HG03025 (cell line): ENCODE results near the gene TECR.
"Not testable (repeated sequence)": the region's sequence is repeated elsewhere in the genome, so short reads cannot be mapped to it uniquely, and the experiment has no call there.

Experiments
- ATAC-seq: cut with Tn5 transposase; IDR thresholded peaks from one replicate; pipeline ENCODE4 v1.9.1; 2021; ENCODE audit warnings: mild to moderate bottlenecking, moderate library complexity; ENCODE audit not compliant: unreplicated experiment, low FRiP score

The TECR gene

DNA sequence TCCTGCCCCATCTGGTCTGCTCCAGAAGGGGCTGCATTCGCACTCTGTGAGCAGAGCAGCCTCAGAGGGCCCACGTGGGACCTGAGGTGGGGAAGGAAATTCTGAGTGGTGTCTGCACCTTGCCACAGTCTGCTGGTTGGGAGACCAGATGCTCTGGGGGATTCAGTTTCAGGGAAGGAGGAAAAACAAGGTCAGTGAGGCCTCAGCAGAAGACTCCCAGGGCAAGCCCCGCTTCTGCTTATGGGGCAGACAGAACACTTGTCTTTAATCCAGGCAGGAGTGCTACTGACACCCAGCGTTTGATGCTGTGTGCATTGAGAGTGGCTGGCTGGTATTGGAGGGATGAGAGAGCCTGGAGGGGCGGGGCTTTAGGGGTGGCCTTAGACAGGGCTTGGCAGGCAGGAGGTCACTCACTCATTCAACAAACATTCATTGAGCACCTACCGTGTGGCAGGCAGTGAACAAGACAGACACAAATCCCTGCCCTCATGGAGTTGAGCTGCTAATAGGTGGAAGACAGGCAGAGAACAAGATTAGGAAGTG, 48.6 kb downstream of the TECR start:
- no peak for ATAC-seq

DNA sequence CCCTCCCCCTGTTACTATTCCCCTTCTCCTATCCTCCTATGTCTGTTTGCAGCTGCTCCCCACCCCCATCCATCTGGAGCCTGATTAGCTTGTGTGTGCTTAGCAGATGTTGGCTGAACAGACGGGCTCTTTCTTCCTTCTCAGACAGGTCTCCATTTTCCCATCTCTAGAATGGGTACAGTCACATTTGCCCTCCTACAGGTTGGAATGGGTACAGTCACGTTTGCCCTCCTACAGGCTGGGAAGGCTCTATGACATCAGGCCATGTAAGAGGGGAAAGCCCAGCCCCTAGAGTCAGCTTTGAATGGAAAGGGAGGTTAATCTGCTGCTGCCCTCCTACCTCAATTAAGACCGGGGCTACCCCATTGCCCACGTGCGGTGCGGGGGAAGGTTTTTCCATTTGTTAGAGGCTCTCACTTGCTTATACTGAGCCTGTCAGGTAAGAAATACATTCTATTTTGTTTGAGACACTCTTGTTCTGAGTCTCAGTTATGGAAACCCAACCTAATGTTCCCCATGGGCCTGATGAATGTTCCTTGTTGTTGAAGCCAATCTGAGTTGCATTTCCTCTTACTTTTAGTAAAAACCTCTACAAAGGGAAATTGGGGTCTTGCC, 51.3 kb downstream of the TECR start:
- no peak for ATAC-seq

DNA sequence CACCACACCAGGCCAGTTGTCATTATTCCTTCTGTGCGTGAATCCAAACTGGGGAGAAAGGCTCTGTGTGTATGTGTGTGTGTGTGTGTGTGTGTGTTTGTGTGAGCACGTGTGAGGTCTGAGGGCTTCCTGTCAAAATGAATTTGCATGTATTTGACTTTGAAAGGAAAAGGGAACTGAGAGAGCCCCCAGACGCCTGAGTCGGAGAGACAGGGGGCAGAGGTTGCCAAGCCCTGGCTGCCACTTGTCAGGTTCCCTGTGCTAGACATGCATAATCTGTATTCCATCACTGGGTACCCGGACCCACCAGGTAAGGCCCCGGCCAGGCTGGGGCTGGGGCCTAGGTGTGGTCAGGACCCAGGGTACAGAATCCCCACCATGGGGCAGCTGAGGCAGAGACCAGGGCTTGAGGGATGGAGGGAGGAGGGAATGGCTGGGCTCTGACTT, 53.5 kb downstream of the TECR start, which contains the start of gene CLEC17A:
TSS of gene CLEC17A (plus strand) at position 191 of the 447 bp plus-strand sequence. CDS start at position 268, 77 bp downstream.
- ATAC-seq = no peak

DNA sequence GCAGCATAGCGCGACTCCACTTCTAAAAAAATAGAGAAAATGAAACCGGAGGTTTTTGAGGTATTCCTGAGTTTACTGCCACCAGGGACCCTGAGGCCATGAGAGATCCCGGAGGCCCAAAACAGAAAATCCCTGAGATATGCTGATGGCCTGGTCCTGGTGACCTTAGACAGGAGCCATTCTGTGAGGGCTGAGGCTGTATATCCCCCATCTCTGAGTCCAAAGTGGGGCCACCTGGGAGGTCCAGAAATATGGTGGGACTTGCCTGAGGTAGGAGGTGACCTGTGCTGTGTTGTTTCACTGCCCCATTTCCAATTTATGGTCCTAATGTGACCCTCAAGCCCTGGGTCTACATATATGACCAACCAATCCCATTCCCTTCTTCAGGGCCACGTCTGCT, 55.0 kb downstream of the TECR start:
- not testable (repeated sequence) for ATAC-seq

DNA sequence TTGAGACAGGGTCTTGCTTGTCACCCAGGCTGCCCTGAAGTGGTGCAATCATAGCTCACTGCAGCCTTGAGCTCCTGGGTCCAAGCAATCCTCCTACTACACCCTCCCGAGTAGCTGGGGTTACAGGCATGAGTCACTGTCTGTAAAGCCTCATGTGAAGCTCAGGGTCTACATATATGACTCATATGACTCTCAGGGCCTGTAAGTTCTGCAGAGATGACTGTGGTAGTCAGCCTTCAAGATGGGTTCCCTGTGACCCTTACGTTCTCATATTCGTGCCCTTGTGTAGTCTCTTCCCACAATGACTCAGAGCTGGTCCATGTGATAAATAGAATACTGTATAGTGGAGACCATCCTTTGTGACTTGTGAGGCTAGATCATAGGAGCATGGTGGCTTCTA, 55.8 kb downstream of the TECR start:
- not testable (repeated sequence) for ATAC-seq

DNA sequence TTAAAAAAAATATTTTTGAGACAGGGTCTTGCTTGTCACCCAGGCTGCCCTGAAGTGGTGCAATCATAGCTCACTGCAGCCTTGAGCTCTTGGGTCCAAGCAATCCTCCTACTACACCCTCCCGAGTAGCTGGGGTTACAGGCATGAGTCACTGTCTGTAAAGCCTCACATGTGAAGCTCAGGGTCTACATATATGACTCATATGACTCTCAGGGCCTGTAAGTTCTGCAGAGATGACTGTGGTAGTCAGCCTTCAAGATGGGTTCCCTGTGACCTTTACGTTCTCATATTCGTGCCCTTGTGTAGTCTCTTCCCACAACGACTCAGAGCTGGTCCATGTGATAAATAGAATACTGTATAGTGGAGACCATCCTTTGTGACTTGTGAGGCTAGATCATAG, 60.0 kb downstream of the TECR start:
- not testable (repeated sequence) for ATAC-seq

DNA sequence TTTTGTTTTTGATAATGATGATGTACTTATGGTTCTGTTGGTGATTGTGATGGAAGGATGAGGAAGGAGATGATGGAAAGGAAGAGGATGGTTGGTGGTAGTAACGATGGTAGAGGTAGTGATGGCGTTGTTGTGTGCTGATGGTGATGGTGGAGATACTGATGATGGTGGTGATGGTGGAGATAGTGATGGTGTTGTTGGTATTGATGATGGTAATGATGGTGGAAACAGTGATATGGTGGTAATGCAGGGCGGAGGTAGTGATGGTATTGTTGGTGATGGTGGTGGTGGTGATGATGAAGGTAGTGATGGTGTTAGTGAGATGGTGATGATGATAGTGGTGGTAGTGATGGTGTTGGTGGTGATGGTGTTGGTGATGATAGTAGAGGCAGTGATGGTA, 66.2 kb downstream of the TECR start:
- no peak for ATAC-seq

DNA sequence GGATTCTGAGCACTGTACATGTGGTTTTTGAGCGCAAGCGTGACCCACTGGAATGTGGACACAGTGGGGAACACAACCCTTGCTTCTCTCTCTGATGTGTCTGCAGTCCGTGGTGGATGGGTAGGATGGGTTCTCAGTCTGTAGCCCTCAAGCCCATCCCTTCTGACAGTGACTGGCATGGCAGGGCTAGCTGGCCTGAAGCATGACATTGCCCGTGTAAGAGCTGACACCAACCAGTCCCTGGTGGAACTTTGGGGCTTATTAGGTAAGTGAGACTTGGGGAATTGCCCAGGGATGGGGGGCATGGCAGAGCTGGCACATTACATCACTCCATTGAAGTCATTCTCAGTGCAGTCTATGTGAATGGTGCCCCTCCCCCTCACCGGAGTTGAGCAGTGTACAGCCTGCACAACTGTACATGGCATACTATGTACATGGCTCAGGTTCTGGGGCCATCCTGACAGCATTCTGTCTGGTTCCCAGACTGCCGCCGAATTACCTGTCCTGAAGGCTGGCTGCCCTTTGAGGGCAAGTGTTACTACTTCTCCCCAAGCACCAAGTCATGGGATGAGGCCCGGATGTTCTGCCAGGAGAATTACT, 70.3 kb downstream of the TECR start:
- ATAC-seq = no peak

DNA sequence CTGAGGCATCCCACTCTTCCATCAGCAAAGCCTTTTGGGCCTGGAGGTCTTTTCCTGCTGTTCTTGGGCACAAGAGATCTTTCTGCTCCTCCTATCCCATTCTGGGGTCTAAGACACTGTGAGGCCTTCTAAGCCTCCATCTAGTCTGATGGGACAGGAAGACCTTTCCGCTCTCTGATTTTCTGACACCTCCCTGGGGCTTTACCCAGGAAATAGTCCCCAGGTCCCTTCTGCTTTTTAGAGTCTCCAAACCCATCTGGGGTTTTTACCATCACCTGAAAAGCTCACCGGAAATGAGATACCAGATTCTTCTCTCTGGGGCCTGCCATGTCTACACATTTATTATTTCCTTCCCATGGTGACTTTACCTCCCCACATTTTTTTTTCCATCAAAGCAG, 74.6 kb downstream of the TECR start:
- no peak for ATAC-seq

DNA sequence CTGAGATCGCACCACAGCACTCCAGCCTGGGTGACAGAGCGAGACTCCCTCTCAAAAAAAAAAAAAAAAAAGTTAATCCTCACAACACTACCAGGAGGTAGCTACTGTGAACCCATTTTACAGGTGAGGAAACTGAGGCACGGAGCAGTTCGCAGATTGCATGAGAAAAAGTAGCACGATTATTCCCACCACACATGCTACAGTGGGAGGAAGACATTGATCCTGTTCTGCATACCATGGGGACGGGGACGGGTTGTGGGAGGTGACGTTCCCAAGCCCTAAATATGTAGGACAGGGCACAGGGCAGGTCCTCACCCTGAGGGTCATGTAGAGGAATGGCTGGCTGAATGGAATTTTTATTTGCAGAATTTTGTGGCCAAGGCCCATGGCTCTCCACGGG, 77.2 kb downstream of the TECR start:
- no peak for ATAC-seq

DNA sequence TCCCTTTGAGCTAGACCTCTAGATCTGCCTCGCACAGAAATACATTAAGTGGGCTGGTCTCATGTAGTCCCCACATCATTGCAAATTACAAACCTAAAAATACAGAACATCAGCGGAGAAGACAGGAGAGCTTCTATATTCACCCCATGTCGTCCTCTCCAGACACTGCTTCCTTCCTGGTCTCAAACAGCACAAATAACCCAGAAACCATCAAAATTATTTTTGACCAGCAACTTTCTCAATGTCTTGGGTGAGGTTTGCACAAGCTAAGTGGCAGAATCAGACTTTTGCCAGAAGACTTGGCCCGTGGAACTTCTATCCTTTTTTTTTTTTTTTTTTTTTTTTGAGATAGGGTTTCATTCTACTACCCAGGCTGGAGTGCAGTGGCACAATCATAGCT, 81.7 kb downstream of the TECR start:
- no peak for ATAC-seq

DNA sequence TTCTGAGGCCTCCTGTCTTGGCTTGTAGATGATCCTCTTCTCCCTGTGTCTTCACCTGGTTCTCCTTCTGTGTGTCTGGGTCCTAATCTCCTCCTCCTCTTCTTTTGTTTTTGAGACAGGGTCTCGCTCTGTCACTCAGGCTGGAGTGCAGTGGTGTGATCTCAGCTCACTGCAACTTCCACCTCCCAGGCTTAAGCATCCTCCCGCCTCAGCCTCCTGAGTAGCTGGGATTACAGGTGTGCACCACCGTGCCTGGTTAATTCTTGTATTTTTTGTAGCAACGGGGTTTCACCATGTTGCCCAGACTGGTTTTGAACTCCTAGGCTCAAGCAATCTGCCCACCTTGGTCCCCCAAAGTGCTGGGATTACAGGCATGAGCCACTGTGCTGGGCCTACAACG, 82.8 kb downstream of the TECR start:
- not testable (repeated sequence) for ATAC-seq

DNA sequence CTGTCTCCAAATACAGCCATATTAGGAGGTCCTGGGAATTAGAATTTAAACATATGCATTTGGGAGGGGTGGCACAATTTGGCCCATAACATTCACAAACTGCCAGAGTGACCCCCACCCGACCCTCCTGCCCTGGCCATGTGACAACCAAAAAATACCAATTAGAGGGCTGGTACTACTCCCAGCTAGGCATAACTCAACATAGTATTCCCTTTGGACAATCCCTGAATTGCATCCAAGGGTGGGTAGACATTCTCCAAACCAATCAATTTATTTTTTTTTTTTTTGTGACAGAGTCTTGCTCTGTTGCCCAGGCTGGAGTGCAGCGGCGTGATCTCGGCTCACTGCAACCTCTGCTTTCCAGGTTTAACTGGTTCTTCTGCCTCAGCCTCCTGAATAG, 83.3 kb downstream of the TECR start:
- no peak for ATAC-seq

DNA sequence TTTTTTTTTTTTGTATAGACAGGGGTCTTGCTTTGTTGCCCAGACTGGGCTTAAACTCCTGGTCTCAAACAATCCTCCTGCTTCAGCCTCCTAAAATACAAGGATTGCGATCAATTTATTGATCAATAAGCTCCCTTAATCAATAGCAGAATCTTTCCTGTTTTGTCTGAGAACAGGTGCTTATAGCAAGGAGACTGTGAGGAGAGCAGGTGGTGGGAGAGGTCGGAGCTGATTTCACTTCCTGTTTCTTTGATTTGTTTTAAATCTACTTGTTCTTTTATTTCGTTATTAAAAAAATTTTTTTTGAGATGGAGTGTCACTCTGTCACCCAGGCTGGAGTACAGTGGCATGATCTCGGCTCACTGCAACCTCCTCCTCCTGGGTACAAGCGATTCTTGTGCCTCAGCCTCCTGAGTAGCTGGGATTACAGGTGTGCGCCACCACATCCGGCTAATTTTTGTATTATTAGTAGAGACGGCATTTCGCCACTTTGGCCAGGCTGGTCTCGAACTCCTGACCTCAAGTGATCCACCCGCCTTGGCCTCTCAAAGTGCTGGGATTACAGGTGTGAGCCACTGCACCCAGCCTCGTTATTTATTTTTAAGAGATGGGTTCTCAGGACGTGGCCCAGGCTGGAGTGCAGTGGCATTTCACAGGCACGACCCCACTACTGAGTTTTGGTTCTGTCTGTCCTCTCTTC, 84.2 kb downstream of the TECR start:
- ATAC-seq = not testable (repeated sequence)

DNA sequence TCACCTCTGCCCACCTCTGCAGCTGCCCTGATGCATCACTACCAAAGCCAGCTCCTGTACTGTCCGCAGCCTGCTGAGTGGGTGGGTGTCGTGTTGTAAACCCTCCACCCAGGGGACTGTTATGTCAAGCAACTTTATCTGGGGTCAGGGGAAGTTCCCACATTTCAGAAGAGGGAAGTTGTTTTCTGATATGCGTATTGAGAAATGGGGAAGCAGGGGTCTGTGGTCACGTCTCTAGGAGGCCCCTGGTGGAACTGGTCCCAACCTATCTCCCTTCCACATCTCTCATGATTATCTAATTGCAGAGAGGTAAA, 84.7 kb downstream of the TECR start:
- ATAC-seq = no peak
